WTC11 (cell line): ENCODE results near the gene DIAPH1. TPM values are rescaled to one million over a fixed set of nuclear protein-coding genes. Genes with fewer than 3 reads are reported as not detected.

Experiments used
- total RNA-seq: library from RNA; stranded (reverse); gene quantifications from 3 replicates; pipeline ENCODE4 v1.2.3, GENCODE V29; 2021

The DIAPH1 gene
- total RNA-seq, 1 experiment from 2014 or later = 109 TPM

Other genes starting within 250 kb of the DIAPH1 start
- 3.3 to 4.2 TPM (median 3.5 TPM) in 3 replicates for gene PCDHGB3, start 248.8 kb downstream of the DIAPH1 start, total RNA-seq
- gene PCDHGA6, start 245.1 kb downstream of the DIAPH1 start, total RNA-seq = 2.6 to 3.3 TPM (median 3.0 TPM) in 3 replicates
- gene PCDHGA7, start 236.3 kb downstream of the DIAPH1 start, total RNA-seq = 1.6 to 2.8 TPM (median 2.1 TPM) in 3 replicates
- 7.8 to 9.1 TPM (median 8.8 TPM) in 3 replicates for gene PCDHGB4, start 231.3 kb downstream of the DIAPH1 start, total RNA-seq
- 1.4 to 2.4 TPM (median 2.1 TPM) in 3 replicates for gene PCDHGA8, start 226.4 kb downstream of the DIAPH1 start, total RNA-seq
- 7.6 to 9.7 TPM (median 7.7 TPM) in 3 replicates for gene PCDHGB5, start 221.1 kb downstream of the DIAPH1 start, total RNA-seq
- gene PCDHGA9, start 216.2 kb downstream of the DIAPH1 start, total RNA-seq = 1.9 to 2.9 TPM (median 2.3 TPM) in 3 replicates
- 6.0 to 6.7 TPM (median 6.1 TPM) in 3 replicates for gene PCDHGB6, start 211.0 kb downstream of the DIAPH1 start, total RNA-seq
- 10.7 to 11.9 TPM (median 11.0 TPM) in 3 replicates for gene PCDHGA10, start 206.0 kb downstream of the DIAPH1 start, total RNA-seq
- gene PCDHGB7, start 201.3 kb downstream of the DIAPH1 start, total RNA-seq = 10.5 to 11.2 TPM (median 10.7 TPM) in 3 replicates
- gene PCDHGA11, start 197.9 kb downstream of the DIAPH1 start, total RNA-seq = 7.0 to 8.4 TPM (median 7.1 TPM) in 3 replicates
- 1.6 to 2.1 TPM (median 1.9 TPM) in 3 replicates for gene PCDHGA12, start 188.5 kb downstream of the DIAPH1 start, total RNA-seq
- gene PCDHGC3, start 143.0 kb downstream of the DIAPH1 start, total RNA-seq = 28.1 to 29.4 TPM (median 29.1 TPM) in 3 replicates
- 4.5 to 6.1 TPM (median 5.1 TPM) in 3 replicates for gene PCDHGC4, start 134.0 kb downstream of the DIAPH1 start, total RNA-seq
- 1.1 to 1.5 TPM (median 1.1 TPM) in 3 replicates for gene PCDHGC5, start 129.9 kb downstream of the DIAPH1 start, total RNA-seq
- gene HDAC3, start 17.8 kb upstream of the DIAPH1 start, total RNA-seq = 84.7 to 96.2 TPM (median 94.5 TPM) in 3 replicates
- 19.3 to 23.8 TPM (median 21.4 TPM) in 3 replicates for gene RELL2, start 18.0 kb upstream of the DIAPH1 start, total RNA-seq
- gene FCHSD1, start 32.4 kb upstream of the DIAPH1 start, total RNA-seq = 43.6 to 50.3 TPM (median 44.8 TPM) in 3 replicates
- gene ARAP3, start 63.2 kb upstream of the DIAPH1 start, total RNA-seq = 51.2 to 60.4 TPM (median 53.4 TPM) in 3 replicates